HepG2 (cell line): ENCODE data around the gene RBCK1. TPM values are rescaled to one million over a fixed set of nuclear protein-coding genes. Genes with fewer than 3 reads are reported as not detected.

Experiments used
- ATAC-seq: fragments of 200-7000 bp; cut with Tn5 transposase; 3 replicates; pipeline ENCODE4 v1.9.1; 2020; ENCODE audit warnings: mild to moderate bottlenecking, moderate library complexity
- BruUV-seq: library from RNA; stranded (reverse); fragments of 400-500 nt; replicated peaks from 2 replicates; lab custom pipeline; 2021; lab: Mats Ljungman, UMichigan
- CTCF ChIA-PET: fragments of 300-600 bp; formaldehyde crosslinking; extraction: SDS; loops from one replicate; lab custom pipeline; 2021; ENCODE audit warnings: low total read pairs, inconsistent platforms, low intra/inter-chr PET ratio; lab: Yijun Ruan, JAX
- POLR2A ChIA-PET: fragments of 350-600 bp; sonication (Branson Sonifier 250); formaldehyde crosslinking; loops from one replicate; lab custom pipeline; 2020; ENCODE audit warnings: antibody characterized with exemption, inconsistent platforms; lab: Yijun Ruan, JAX
- DNase-seq: peaks from one replicate; pipeline ENCODE4 v3.0.0-alpha.2; 2015; ENCODE audit warnings: low spot score
- FAIRE-seq: peaks from 3 replicates; lab custom pipeline; 2011; peaks lifted over from hg19 to GRCh38; lab: Jason Lieb, UNC
- H2AFZ ChIP-seq: one replicate; pipeline ENCODE4 v1.6.1; 2011; ENCODE audit warnings: low read length, inconsistent platforms
- H3K27ac ChIP-seq: fragments of 300-600 bp; 3 replicates; pipeline ENCODE4 v1.8.0; 2011; ENCODE audit warnings: mixed run types, mild to moderate bottlenecking, mixed read lengths, low read length, inconsistent platforms; ENCODE audit not compliant: insufficient read depth; ENCODE audit errors: extremely low read length
- H3K27me3 ChIP-seq, 2 experiments: fragments of 200-600 bp in 1 of 2; 2 replicates in 1 of 2; 3 replicates in 1 of 2; pipeline versions ENCODE4 v1.6.0 to v1.8.0; 2011; ENCODE audit warnings: low read length in 2 of 2, mild to moderate bottlenecking in 2 of 2, moderate library complexity in 2 of 2, inconsistent platforms in 1 of 2; ENCODE audit not compliant: insufficient read depth in 2 of 2, control insufficient read depth in 1 of 2
- H3K36me3 ChIP-seq, 2 experiments: fragments of 200-600 bp in 1 of 2; replicated peaks in 1 of 2; 2 replicates in 1 of 2; 3 replicates in 1 of 2; pipeline versions ENCODE4 v1.5.1 to v1.8.0; 2011; ENCODE audit warnings: low read length in 2 of 2, inconsistent platforms in 1 of 2; ENCODE audit not compliant: insufficient read depth in 2 of 2, control insufficient read depth in 1 of 2
- H3K4me1 ChIP-seq: 2 replicates; pipeline ENCODE4 v1.5.1; 2012; ENCODE audit warnings: low read length, inconsistent platforms; ENCODE audit not compliant: insufficient read depth
- H3K4me2 ChIP-seq: 2 replicates; pipeline ENCODE4 v1.6.0; 2011; ENCODE audit warnings: low read depth, low read length, inconsistent platforms
- H3K4me3 ChIP-seq, 3 experiments: fragments of 200-600 bp in 1 of 3; sonication (generic), shearing (Covaris generic) in 1 of 3; replicated peaks in 1 of 3; 2 replicates each; pipeline ENCODE4 v1.5.1; 2011 to 2016; ENCODE audit warnings: low read length in 3 of 3, inconsistent platforms in 2 of 3, low read depth in 2 of 3, mild to moderate bottlenecking in 2 of 3, control low read depth in 1 of 3, mixed read lengths in 1 of 3; ENCODE audit not compliant: insufficient read depth in 1 of 3
- H3K79me2 ChIP-seq: one replicate; pipeline ENCODE4 v1.6.1; 2011; ENCODE audit warnings: low read length, inconsistent platforms; ENCODE audit not compliant: insufficient read depth
- H3K9ac ChIP-seq: 2 replicates; pipeline ENCODE4 v1.6.0; 2011; ENCODE audit warnings: mild to moderate bottlenecking, low read depth, low read length, inconsistent platforms; ENCODE audit not compliant: insufficient read depth
- H3K9me3 ChIP-seq: 2 replicates; pipeline ENCODE4 v1.5.1; 2012; ENCODE audit warnings: mild to moderate bottlenecking, low read length
- H4K20me1 ChIP-seq: 2 replicates; pipeline ENCODE4 v1.6.0; 2011; ENCODE audit warnings: inconsistent platforms, mild to moderate bottlenecking, low read length, moderate library complexity; ENCODE audit not compliant: insufficient read depth
- HNF4A ChIP-seq: sonication (generic); formaldehyde crosslinking; IDR thresholded peaks from 2 replicates; pipeline ENCODE4 v1.4.0; 2020; ENCODE audit warnings: missing genetic modification reagents
- NR2F1 ChIP-seq, 2 experiments: fragments of 450-650 bp in 1 of 2; formaldehyde crosslinking in 1 of 2; IDR thresholded peaks; 2 replicates each; pipeline versions ENCODE4 v1.5.0 to v1.6.1; 2016 to 2020; ENCODE audit warnings: mild to moderate bottlenecking in 1 of 2, missing compliant biosample characterization in 1 of 2, missing genetic modification reagents in 1 of 2, moderate library complexity in 1 of 2
- ZBTB33 ChIP-seq: sonication (generic); formaldehyde crosslinking; IDR thresholded peaks from 2 replicates; pipeline ENCODE4 v1.4.0; 2020; ENCODE audit warnings: missing genetic modification reagents
- ZBTB38 ChIP-seq: sonication (generic); formaldehyde crosslinking; IDR thresholded peaks from 2 replicates; pipeline ENCODE4 v1.5.1; 2020; ENCODE audit warnings: mild to moderate bottlenecking, missing genetic modification reagents
- ZC3H13 ChIP-seq: sonication (generic); formaldehyde crosslinking; IDR thresholded peaks from 2 replicates; pipeline ENCODE4 v1.8.1; 2023; ENCODE audit warnings: mild to moderate bottlenecking, missing genetic modification reagents, moderate library complexity
- ZGPAT ChIP-seq: IDR thresholded peaks from 2 replicates; pipeline ENCODE4 v1.6.1; 2016; ENCODE audit warnings: mild to moderate bottlenecking
- ZNF234 ChIP-seq: sonication (generic); formaldehyde crosslinking; conservative IDR thresholded peaks from 2 replicates; pipeline ENCODE4 v1.5.1; 2020; ENCODE audit warnings: mild to moderate bottlenecking, missing genetic modification reagents
- ZNF33A ChIP-seq: sonication (generic); formaldehyde crosslinking; IDR thresholded peaks from 2 replicates; pipeline ENCODE4 v1.5.1; 2020; ENCODE audit warnings: missing genetic modification reagents, mild to moderate bottlenecking, moderate library complexity, borderline replicate concordance
- ZNF547 ChIP-seq: sonication (generic); formaldehyde crosslinking; IDR thresholded peaks from 2 replicates; pipeline ENCODE4 v1.5.1; 2020; ENCODE audit warnings: mild to moderate bottlenecking, missing genetic modification reagents
- WGBS: methylation state at CpG from one replicate; pipeline ENCODE4 v1.1.6; 2017; ENCODE audit warnings: low lambda C conversion rate; 5-methylcytosine and 5-hydroxymethylcytosine counted together
- in situ Hi-C: cut with HindIII; loops from 2 replicates; pipeline ENCODE4 v1.10.0; 2017; ENCODE audit warnings: low pct_unique_long_range_greater_than_20kb; ENCODE audit not compliant: extremely low pct_ligation_motif_present
- intact Hi-C: fragments of 100-400 bp; cut with micrococcal nuclease; formaldehyde crosslinking; loops from one replicate; pipeline ENCODE4 v1.10.0; 2022; ENCODE audit not compliant: unreplicated experiment
- polyA plus RNA-seq, 8 experiments: library from polyadenylated mRNA; depleted of rRNA in 3 of 8; stranded (reverse) in 7 of 8; unstranded in 1 of 8; fragments of >200 nt; fragmentation: Illumina TruSeq in 4 of 8; extraction: Trizol in 4 of 8; gene quantifications; 2 replicates each; pipeline versions ENCODE4 v1.2.1 to v1.2.3, GENCODE V29; 2011 to 2016; ENCODE audit warnings: low read depth in 4 of 8, missing spikeins in 1 of 8, mixed read lengths in 1 of 8; ENCODE audit not compliant: insufficient read depth in 1 of 8
- total RNA-seq, 5 experiments: library from RNA; depleted of rRNA; stranded (reverse); fragments of >200 nt; fragmentation: Illumina TruSeq; extraction: Trizol; gene quantifications; 2 replicates each; pipeline ENCODE4 v1.2.3, GENCODE V29; 2016; ENCODE audit warnings: low read depth in 1 of 5
- TF ChIP-seq, protein P1 (sequence below): sonication (generic); formaldehyde crosslinking; IDR thresholded peaks from 2 replicates; pipeline ENCODE4 v1.5.0; 2020; ENCODE audit warnings: mild to moderate bottlenecking, missing genetic modification reagents
- TF ChIP-seq, protein P2 (sequence below): IDR thresholded peaks from 2 replicates; pipeline ENCODE4 v1.6.1; 2018; ENCODE audit warnings: missing genetic modification reagents, mild to moderate bottlenecking, missing compliant biosample characterization

The RBCK1 gene
- total and polyA plus RNA-seq, 2 of the 13 experiments (the other 11 are each of a cell fraction or from before 2014, with no cell fraction given): 149 to 215 TPM

DNA sequence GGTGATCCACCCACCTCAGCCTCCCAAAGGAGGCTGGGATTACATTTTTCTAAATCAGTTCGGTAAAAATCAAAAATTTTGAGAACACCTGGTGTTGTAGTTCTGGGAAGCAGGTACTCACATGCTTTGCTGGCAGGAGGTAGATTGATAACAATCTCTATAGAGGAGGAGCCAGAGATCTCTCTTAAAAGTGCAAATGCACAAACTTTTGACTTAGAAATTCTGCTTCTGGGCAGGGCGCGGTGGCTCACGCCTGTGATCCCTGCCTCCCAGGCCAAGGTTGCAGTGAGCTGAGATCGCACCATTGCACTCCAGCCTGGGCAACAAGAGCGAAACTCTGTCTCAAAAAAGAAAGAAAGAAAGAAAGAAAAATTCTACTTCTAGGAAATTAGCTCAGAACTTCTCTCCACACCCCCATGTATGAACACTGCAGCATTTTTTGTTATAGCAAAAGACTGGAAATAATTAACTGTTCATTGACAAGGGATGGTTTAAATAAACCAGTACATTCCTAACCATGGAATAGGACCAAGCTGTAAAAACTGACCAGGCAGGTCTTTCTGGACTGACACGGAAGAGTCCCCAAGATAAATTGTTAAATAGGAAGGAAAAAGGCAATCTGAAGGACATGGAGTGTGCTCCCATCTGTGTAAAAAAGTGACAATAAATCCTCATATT is 41.9 kb upstream of the RBCK1 start:
- intact Hi-C loops (no loop called here), in situ Hi-C loops (no loop called here)
- CTCF ChIA-PET: no interaction called here
- Histone ChIP-seq H3K27ac (peak overlapping the region; percentile 22), H3K4me2 (no peak overlapping the region), H3K9me3 (no peaks in the 10 kb centered on the region), H3K9ac (0 out of 2 replicates have a peak overlapping the region, but pooled peaks have one; percentile 1), H3K36me3 (no peaks in the 10 kb centered on the region), H2AFZ (no peak overlapping the region), H3K4me1 (peaks cover 92% of the 10 kb centered on the region), H3K4me3 (no peak overlapping the region), H3K79me2 (no peaks in the 10 kb centered on the region), H3K27me3 (no peaks in the 10 kb centered on the region), H4K20me1 (no peaks in the 10 kb centered on the region)
- no peak for DNase-seq
- WGBS: 74% methylated on average over 7 of the region's 7 CpGs
- POLR2A ChIA-PET: interaction anchor here (0.9 to 25.4 kb wide), 6 partner anchors 11 to 65 kb away, joined by 3 to 1587 read pairs (median 6); partner anchors contain the start of genes RBCK1 and TRIB3
- no TSS peak for BruUV-seq
- FAIRE-seq: no peak
- no peak for ATAC-seq
- TF ChIP-seq, protein P1, sequence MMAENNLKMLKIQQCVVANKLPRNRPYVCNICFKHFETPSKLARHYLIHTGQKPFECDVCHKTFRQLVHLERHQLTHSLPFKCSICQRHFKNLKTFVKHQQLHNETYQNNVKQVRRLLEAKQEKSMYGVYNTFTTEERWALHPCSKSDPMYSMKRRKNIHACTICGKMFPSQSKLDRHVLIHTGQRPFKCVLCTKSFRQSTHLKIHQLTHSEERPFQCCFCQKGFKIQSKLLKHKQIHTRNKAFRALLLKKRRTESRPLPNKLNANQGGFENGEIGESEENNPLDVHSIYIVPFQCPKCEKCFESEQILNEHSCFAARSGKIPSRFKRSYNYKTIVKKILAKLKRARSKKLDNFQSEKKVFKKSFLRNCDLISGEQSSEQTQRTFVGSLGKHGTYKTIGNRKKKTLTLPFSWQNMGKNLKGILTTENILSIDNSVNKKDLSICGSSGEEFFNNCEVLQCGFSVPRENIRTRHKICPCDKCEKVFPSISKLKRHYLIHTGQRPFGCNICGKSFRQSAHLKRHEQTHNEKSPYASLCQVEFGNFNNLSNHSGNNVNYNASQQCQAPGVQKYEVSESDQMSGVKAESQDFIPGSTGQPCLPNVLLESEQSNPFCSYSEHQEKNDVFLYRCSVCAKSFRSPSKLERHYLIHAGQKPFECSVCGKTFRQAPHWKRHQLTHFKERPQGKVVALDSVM: peak; percentile 84
- TF ChIP-seq NR2F1 (CRISPR knock-in tag; IDR thresholded peaks at IDR 0.05) (0 out of 4 replicates have a peak, but pooled peaks of 1 of the 2 experiments have one; percentile 11), ZBTB38 (CRISPR knock-in tag) (peak; percentile 96), ZNF234 (CRISPR knock-in tag) (no peak), ZC3H13 (CRISPR knock-in tag) (no peak), ZGPAT (CRISPR knock-in tag) (0 out of 2 replicates have a peak, but pooled peaks have one; percentile 32), HNF4A (peak; percentile 64), ZBTB33 (peak; percentile 91), ZNF547 (CRISPR knock-in tag) (no peak), ZNF33A (CRISPR knock-in tag) (no peak)
- TF ChIP-seq, protein P2, sequence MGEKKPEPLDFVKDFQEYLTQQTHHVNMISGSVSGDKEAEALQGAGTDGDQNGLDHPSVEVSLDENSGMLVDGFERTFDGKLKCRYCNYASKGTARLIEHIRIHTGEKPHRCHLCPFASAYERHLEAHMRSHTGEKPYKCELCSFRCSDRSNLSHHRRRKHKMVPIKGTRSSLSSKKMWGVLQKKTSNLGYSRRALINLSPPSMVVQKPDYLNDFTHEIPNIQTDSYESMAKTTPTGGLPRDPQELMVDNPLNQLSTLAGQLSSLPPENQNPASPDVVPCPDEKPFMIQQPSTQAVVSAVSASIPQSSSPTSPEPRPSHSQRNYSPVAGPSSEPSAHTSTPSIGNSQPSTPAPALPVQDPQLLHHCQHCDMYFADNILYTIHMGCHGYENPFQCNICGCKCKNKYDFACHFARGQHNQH (CRISPR knock-in tag): 0 out of 2 replicates have a peak, but pooled peaks have one; percentile 35
